HEK293T (cell line): ENCODE results near the gene TNRC6C.

Experiments
- ARNT ChIP-seq: fragments of 450-650 bp; IDR thresholded peaks from 2 replicates; pipeline ENCODE4 v1.6.1; 2017; ENCODE audit warnings: mild to moderate bottlenecking
- BHLHE40 ChIP-seq: fragments of 450-650 bp; IDR thresholded peaks from 2 replicates; pipeline ENCODE4 v1.6.1; 2016; ENCODE audit warnings: mild to moderate bottlenecking, moderate library complexity, borderline replicate concordance
- CTBP1 ChIP-seq: fragments of 450-650 bp; IDR thresholded peaks from 2 replicates; pipeline ENCODE4 v1.6.1; 2016; ENCODE audit warnings: borderline replicate concordance
- FOXA1 ChIP-seq: fragments of 450-650 bp; IDR thresholded peaks from 2 replicates; pipeline ENCODE4 v1.6.1; 2016; ENCODE audit warnings: mild to moderate bottlenecking
- FOXM1 ChIP-seq: fragments of 450-650 bp; IDR thresholded peaks from 2 replicates; pipeline ENCODE4 v1.6.1; 2017; ENCODE audit warnings: mild to moderate bottlenecking, borderline replicate concordance
- L3MBTL2 ChIP-seq: fragments of 450-650 bp; conservative IDR thresholded peaks from 2 replicates; pipeline ENCODE4 v1.6.1; 2016; ENCODE audit warnings: mild to moderate bottlenecking
- NFRKB ChIP-seq: fragments of 450-650 bp; IDR thresholded peaks from 2 replicates; pipeline ENCODE4 v1.6.1; 2016; ENCODE audit warnings: mild to moderate bottlenecking, moderate library complexity
- SP1 ChIP-seq: fragments of 450-650 bp; IDR thresholded peaks from 2 replicates; pipeline ENCODE4 v1.6.1; 2017
- SUZ12 ChIP-seq: fragments of 450-650 bp; IDR thresholded peaks from 2 replicates; pipeline ENCODE4 v1.6.1; 2016; ENCODE audit warnings: mild to moderate bottlenecking
- TARDBP ChIP-seq: fragments of 450-650 bp; IDR thresholded peaks from 2 replicates; pipeline ENCODE4 v1.6.1; 2016

GRCh38 chr17:77973953-77974352, 15.4 kb downstream of the TNRC6C start:
- TF ChIP-seq SP1 (no peak), SUZ12 (no peak), BHLHE40 (no peak), NFRKB (no peak), FOXA1 (no peak), FOXM1 (no peak), ARNT (no peak), CTBP1 (no peak), L3MBTL2 (no peak), TARDBP (no peak)
